ENCODE measurements around the gene ADA.

DNA sequence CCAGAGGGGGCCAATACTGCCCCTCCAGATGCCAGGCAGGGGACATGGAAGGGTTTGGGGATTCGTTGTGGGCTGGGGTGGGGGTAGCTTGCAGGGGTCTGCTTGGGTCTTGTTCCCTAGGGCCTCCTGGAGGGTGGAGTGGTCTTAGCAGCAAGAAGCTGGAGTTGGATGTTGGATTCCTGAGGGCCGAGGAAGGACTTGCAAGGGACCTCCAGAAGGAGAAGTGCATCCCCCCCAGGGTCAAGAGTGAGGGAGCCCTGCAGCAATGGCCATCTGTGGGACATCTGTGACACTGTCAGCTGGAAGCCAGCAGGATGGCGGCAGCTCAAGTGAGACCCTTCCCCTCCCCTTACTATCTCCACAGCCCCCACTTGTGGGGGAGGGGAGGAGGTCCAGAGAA lies 38.3 kb upstream of the ADA start:
- TF ChIP-seq POLR2A (IDR thresholded peaks at IDR 0.05) (no peak), POLR2AphosphoS5 (IDR thresholded peaks at IDR 0.05) (no peak), EP300 (IDR thresholded peaks at IDR 0.05) (no peak)
- TF ChIP-seq, protein P1, sequence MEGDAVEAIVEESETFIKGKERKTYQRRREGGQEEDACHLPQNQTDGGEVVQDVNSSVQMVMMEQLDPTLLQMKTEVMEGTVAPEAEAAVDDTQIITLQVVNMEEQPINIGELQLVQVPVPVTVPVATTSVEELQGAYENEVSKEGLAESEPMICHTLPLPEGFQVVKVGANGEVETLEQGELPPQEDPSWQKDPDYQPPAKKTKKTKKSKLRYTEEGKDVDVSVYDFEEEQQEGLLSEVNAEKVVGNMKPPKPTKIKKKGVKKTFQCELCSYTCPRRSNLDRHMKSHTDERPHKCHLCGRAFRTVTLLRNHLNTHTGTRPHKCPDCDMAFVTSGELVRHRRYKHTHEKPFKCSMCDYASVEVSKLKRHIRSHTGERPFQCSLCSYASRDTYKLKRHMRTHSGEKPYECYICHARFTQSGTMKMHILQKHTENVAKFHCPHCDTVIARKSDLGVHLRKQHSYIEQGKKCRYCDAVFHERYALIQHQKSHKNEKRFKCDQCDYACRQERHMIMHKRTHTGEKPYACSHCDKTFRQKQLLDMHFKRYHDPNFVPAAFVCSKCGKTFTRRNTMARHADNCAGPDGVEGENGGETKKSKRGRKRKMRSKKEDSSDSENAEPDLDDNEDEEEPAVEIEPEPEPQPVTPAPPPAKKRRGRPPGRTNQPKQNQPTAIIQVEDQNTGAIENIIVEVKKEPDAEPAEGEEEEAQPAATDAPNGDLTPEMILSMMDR (IDR thresholded peaks at IDR 0.05) = no peak
